AG04450 (cell line): ENCODE data around the gene SLC39A10. TPM values are rescaled to one million over a fixed set of nuclear protein-coding genes. Genes with fewer than 3 reads are reported as not detected.
A peak's percentile ranks its signal among the peaks of the same experiment; 100 is the strongest.

Source experiments
- CTCF ChIA-PET: fragments of 300-600, 350-600 bp; formaldehyde crosslinking; extraction: SDS; loops from one replicate; lab custom pipeline; 2022; ENCODE audit warnings: antibody characterized with exemption, inconsistent platforms; lab: Charles Lee
- POLR2A ChIA-PET: fragments of 350-600 bp; formaldehyde crosslinking; extraction: SDS; loops from one replicate; lab custom pipeline; 2021; ENCODE audit warnings: antibody characterized with exemption, inconsistent platforms; lab: Yijun Ruan, JAX
- DNase-seq: peaks from one replicate; pipeline ENCODE4 v3.0.0-alpha.2; 2011; ENCODE audit warnings: low read depth, low spot score
- H3K27ac ChIP-seq: one replicate; pipeline ENCODE4 v1.5.1; 2012; ENCODE audit warnings: low read depth, low read length, control low read depth
- H3K27me3 ChIP-seq: one replicate; pipeline ENCODE4 v1.6.0; 2012; ENCODE audit warnings: low read length; ENCODE audit not compliant: control insufficient read depth, insufficient read depth
- H3K4me3 ChIP-seq: 2 replicates; pipeline ENCODE4 v1.5.1; 2011; ENCODE audit warnings: mild to moderate bottlenecking, low read depth, low read length, control low read depth
- H3K9me3 ChIP-seq: 2 replicates; pipeline ENCODE4 v1.5.1; 2012; ENCODE audit warnings: low read length; ENCODE audit not compliant: control insufficient read depth, insufficient read depth
- CTCF ChIP-seq: IDR thresholded peaks from 2 replicates; pipeline ENCODE4 v1.5.1; 2011; ENCODE audit warnings: low read depth, low read length, control low read depth, inconsistent platforms
- polyA plus RNA-seq: library from polyadenylated mRNA; depleted of rRNA; stranded (reverse); fragments of >200 nt; gene quantifications from 2 replicates; pipeline ENCODE4 v1.2.3, GENCODE V29; 2011

SLC39A10 gene
- polyA plus RNA-seq, 1 experiment: 38.5 TPM

GRCh38 chr2:195727106-195727505, 70.1 kb downstream of the SLC39A10 start:
- no peaks in the 10 kb centered on the region for H3K27me3 ChIP-seq
- ChIA-PET CTCF (interaction anchor here (1.0 to 1.3 kb wide), 3 partner anchors 12 to 341 kb away, joined by 3 read pairs; partner anchors contain the start of gene DNAH7), POLR2A (interaction anchor here (0.8 kb wide), 1 partner anchor 166 kb away, joined by 4 read pairs; no protein-coding TSS in a partner anchor)
- no peaks in the 10 kb centered on the region for H3K9me3 ChIP-seq
- DNase-seq: no peak
- no peak overlapping the region for H3K4me3 ChIP-seq
- no peak for TF ChIP-seq CTCF
- H3K27ac ChIP-seq: no peak overlapping the region

GRCh38 chr2:195730912-195731311, 73.9 kb downstream of the SLC39A10 start:
- Histone ChIP-seq H3K4me3 (no peak overlapping the region), H3K9me3 (no peaks in the 10 kb centered on the region), H3K27ac (no peak overlapping the region), H3K27me3 (no peaks in the 10 kb centered on the region)
- ChIA-PET CTCF (interaction anchor here (0.7 kb wide), 1 partner anchor 25 kb away, joined by 3 read pairs; no protein-coding TSS in a partner anchor), POLR2A (no interaction called here)
- no peak for TF ChIP-seq CTCF
- no peak for DNase-seq

- Histone ChIP-seq H3K27me3 (no peaks in the 10 kb centered on the region), H3K27ac (no peak overlapping the region), H3K4me3 (no peak overlapping the region), H3K9me3 (no peaks in the 10 kb centered on the region)
- TF ChIP-seq CTCF: peak; percentile 17
- CTCF ChIA-PET: no interaction called here
- no peak for DNase-seq
- POLR2A ChIA-PET: no interaction called here
These were observed 75.5 kb downstream of the SLC39A10 start for GRCh38 chr2:195732574-195732973.

- Histone ChIP-seq H3K9me3 (no peaks in the 10 kb centered on the region), H3K27ac (no peak overlapping the region), H3K4me3 (no peak overlapping the region), H3K27me3 (no peaks in the 10 kb centered on the region)
- ChIA-PET CTCF (no interaction called here), POLR2A (no interaction called here)
- no peak for TF ChIP-seq CTCF
- no peak for DNase-seq
These were observed 76.8 kb downstream of the SLC39A10 start for GRCh38 chr2:195733831-195734230.

- TF ChIP-seq CTCF: no peak
- H3K27ac ChIP-seq: no peak overlapping the region
- POLR2A ChIA-PET: no interaction called here
- no peak overlapping the region for H3K4me3 ChIP-seq
- CTCF ChIA-PET: no interaction called here
- H3K27me3 ChIP-seq: no peaks in the 10 kb centered on the region
- H3K9me3 ChIP-seq: no peaks in the 10 kb centered on the region
- no peak for DNase-seq
These were observed 77.4 kb downstream of the SLC39A10 start for GRCh38 chr2:195734395-195734794.
